ENCODE data around the gene PTPRH. TPM values are rescaled to one million over a fixed set of nuclear protein-coding genes. Genes with fewer than 3 reads are reported as not detected.

The PTPRH gene
- total and polyA plus RNA-seq, 9 of the 15 experiments (the other 6 are each of a cell fraction or from before 2014, with no cell fraction given), result 0.87 to 34.3 (median 22.7) TPM

DNA sequence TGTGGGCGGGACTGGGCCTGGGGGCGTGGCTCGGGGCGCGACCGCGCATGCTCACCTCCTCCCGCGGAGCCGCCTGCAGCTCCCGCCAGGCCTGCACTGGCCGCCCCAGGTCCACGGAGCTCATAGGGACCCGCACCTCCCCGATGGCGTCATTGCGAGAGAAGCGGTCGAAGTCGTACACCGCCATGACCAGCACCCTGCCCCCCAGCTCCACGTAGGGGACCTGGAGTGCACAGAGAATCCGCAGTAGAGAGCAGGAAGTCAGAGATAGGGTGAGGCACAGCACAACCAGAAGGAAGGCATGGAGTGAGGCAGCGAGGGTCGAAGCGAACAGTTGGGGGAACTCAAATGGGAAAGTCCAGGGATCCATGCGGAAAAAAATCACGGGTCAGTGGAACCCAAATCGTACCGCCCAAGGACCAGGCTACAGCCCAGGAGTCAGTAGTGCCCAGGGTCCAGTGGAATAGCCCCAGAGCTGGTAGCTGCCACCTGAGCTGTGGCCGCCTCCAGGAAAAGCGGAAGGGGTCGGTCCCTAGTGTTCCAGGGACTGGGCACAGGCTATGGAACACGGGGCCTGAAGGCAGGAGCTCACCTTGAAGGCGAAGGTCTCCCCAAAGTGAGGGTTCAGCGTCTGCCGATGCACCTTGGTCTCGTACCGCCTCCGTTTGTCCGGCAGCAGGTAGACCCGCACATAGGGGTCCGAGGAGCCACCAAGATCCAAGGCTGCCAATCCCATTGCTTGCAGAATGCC, 34.0 kb downstream of the PTPRH start (continued):
- TF ChIP-seq ZNF830 (CRISPR knock-in tag; IDR thresholded peaks at IDR 0.05), result no peak
- TF ChIP-seq, protein P1, sequence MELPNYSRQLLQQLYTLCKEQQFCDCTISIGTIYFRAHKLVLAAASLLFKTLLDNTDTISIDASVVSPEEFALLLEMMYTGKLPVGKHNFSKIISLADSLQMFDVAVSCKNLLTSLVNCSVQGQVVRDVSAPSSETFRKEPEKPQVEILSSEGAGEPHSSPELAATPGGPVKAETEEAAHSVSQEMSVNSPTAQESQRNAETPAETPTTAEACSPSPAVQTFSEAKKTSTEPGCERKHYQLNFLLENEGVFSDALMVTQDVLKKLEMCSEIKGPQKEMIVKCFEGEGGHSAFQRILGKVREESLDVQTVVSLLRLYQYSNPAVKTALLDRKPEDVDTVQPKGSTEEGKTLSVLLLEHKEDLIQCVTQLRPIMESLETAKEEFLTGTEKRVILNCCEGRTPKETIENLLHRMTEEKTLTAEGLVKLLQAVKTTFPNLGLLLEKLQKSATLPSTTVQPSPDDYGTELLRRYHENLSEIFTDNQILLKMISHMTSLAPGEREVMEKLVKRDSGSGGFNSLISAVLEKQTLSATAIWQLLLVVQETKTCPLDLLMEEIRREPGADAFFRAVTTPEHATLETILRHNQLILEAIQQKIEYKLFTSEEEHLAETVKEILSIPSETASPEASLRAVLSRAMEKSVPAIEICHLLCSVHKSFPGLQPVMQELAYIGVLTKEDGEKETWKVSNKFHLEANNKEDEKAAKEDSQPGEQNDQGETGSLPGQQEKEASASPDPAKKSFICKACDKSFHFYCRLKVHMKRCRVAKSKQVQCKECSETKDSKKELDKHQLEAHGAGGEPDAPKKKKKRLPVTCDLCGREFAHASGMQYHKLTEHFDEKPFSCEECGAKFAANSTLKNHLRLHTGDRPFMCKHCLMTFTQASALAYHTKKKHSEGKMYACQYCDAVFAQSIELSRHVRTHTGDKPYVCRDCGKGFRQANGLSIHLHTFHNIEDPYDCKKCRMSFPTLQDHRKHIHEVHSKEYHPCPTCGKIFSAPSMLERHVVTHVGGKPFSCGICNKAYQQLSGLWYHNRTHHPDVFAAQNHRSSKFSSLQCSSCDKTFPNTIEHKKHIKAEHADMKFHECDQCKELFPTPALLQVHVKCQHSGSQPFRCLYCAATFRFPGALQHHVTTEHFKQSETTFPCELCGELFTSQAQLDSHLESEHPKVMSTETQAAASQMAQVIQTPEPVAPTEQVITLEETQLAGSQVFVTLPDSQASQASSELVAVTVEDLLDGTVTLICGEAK (IDR thresholded peaks at IDR 0.05), result peak; percentile 65
- TF ChIP-seq, protein P1 (CRISPR knock-in tag; IDR thresholded peaks at IDR 0.05), result no peak
- TF ChIP-seq NONO (IDR thresholded peaks at IDR 0.05; ENCODE audit: low read depth in 2 of 2, low read length in 1 of 2), result no peak
- TF ChIP-seq TSC22D4 (tag; IDR thresholded peaks at IDR 0.05), result no peak
- TF ChIP-seq BACH1 (tag; IDR thresholded peaks at IDR 0.05), result no peak
- TF ChIP-seq ZNF707 (CRISPR knock-in tag; conservative IDR thresholded peaks at IDR 0.05), result no peak
- TF ChIP-seq GTF2F1 (IDR thresholded peaks at IDR 0.05; ENCODE audit: low read depth, low read length), result no peak
- TF ChIP-seq ZNF780A (CRISPR knock-in tag; IDR thresholded peaks at IDR 0.05), result no peak
- TF ChIP-seq COPS2 (conservative IDR thresholded peaks at IDR 0.05), result no peak
- TF ChIP-seq, protein P2, sequence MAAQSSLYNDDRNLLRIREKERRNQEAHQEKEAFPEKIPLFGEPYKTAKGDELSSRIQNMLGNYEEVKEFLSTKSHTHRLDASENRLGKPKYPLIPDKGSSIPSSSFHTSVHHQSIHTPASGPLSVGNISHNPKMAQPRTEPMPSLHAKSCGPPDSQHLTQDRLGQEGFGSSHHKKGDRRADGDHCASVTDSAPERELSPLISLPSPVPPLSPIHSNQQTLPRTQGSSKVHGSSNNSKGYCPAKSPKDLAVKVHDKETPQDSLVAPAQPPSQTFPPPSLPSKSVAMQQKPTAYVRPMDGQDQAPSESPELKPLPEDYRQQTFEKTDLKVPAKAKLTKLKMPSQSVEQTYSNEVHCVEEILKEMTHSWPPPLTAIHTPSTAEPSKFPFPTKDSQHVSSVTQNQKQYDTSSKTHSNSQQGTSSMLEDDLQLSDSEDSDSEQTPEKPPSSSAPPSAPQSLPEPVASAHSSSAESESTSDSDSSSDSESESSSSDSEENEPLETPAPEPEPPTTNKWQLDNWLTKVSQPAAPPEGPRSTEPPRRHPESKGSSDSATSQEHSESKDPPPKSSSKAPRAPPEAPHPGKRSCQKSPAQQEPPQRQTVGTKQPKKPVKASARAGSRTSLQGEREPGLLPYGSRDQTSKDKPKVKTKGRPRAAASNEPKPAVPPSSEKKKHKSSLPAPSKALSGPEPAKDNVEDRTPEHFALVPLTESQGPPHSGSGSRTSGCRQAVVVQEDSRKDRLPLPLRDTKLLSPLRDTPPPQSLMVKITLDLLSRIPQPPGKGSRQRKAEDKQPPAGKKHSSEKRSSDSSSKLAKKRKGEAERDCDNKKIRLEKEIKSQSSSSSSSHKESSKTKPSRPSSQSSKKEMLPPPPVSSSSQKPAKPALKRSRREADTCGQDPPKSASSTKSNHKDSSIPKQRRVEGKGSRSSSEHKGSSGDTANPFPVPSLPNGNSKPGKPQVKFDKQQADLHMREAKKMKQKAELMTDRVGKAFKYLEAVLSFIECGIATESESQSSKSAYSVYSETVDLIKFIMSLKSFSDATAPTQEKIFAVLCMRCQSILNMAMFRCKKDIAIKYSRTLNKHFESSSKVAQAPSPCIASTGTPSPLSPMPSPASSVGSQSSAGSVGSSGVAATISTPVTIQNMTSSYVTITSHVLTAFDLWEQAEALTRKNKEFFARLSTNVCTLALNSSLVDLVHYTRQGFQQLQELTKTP (IDR thresholded peaks at IDR 0.05; ENCODE audit: low read depth in 1 of 2, partially characterized antibody in 2 of 2), result peak in 1 of 2 experiments; percentile 24
- TF ChIP-seq MBD2 (IDR thresholded peaks at IDR 0.05; ENCODE audit: borderline replicate concordance, low read depth), result peak; percentile 36; the same call in 1 of the 2 replicates
- TF ChIP-seq RFX7 (CRISPR knock-in tag; IDR thresholded peaks at IDR 0.05), result no peak
- no peak for TF ChIP-seq HMG20A (CRISPR knock-in tag; conservative IDR thresholded peaks at IDR 0.05)
- no peak for TF ChIP-seq TOE1 (IDR thresholded peaks at IDR 0.05; ENCODE audit: borderline replicate concordance)
- no peak for TF ChIP-seq TOE1 (CRISPR knock-in tag; IDR thresholded peaks at IDR 0.05; ENCODE audit: borderline replicate concordance, low read depth)

Measured in K562 (cell line).